H9 (cell line): Measurements from ENCODE around the gene MEN1. TPM values are rescaled to one million over a fixed set of nuclear protein-coding genes. Genes with fewer than 3 reads are reported as not detected.

Experiments
- DNase-seq: peaks from one replicate; pipeline ENCODE4 v3.0.0-alpha.2; 2017
- H2AFZ ChIP-seq: one replicate; pipeline ENCODE4 v1.6.1; 2013; ENCODE audit warnings: mild to moderate bottlenecking, low read length, control low read depth, moderate library complexity
- H2AK5ac ChIP-seq: 2 replicates; pipeline ENCODE4 v1.6.1; 2013; ENCODE audit warnings: low read length, control low read depth, mixed read lengths; ENCODE audit not compliant: insufficient read length
- H2BK120ac ChIP-seq: one replicate; pipeline ENCODE4 v1.6.1; 2013; ENCODE audit warnings: low read depth, mild to moderate bottlenecking, low read length, control low read depth, inconsistent platforms; ENCODE audit not compliant: poor library complexity, severe bottlenecking
- H2BK12ac ChIP-seq: 2 replicates; pipeline ENCODE4 v1.6.1; 2013; ENCODE audit warnings: low read length, control low read depth, mixed read lengths, low read depth; ENCODE audit not compliant: insufficient read length
- H2BK15ac ChIP-seq: 2 replicates; pipeline ENCODE4 v1.6.1; 2013; ENCODE audit warnings: low read depth, low read length, control low read depth
- H2BK20ac ChIP-seq: one replicate; pipeline ENCODE4 v1.6.1; 2013; ENCODE audit warnings: low read depth, mild to moderate bottlenecking, low read length, control low read depth, inconsistent platforms; ENCODE audit not compliant: poor library complexity, severe bottlenecking
- H2BK5ac ChIP-seq: 2 replicates; pipeline ENCODE4 v1.6.1; 2013; ENCODE audit warnings: low read length, control low read depth, mixed read lengths; ENCODE audit not compliant: insufficient read length
- H3K14ac ChIP-seq: 2 replicates; pipeline ENCODE4 v1.6.1; 2013; ENCODE audit warnings: low read length, control low read depth; ENCODE audit not compliant: insufficient read depth
- H3K18ac ChIP-seq: 2 replicates; pipeline ENCODE4 v1.6.1; 2013; ENCODE audit warnings: low read depth, mild to moderate bottlenecking, mixed read lengths, low read length, control low read depth; ENCODE audit not compliant: insufficient read length
- H3K23ac ChIP-seq: 2 replicates; pipeline ENCODE4 v1.6.1; 2013; ENCODE audit warnings: low read length, control low read depth, mixed read lengths, low read depth; ENCODE audit not compliant: insufficient read length
- H3K23me2 ChIP-seq: 2 replicates; pipeline ENCODE4 v1.6.1; 2013; ENCODE audit warnings: low read depth, mild to moderate bottlenecking, mixed read lengths, low read length, control low read depth; ENCODE audit not compliant: insufficient read length, poor library complexity, severe bottlenecking
- H3K27ac ChIP-seq: 2 replicates; pipeline ENCODE4 v1.5.1; 2013; ENCODE audit warnings: low read length, control low read depth, mixed read lengths, low read depth; ENCODE audit not compliant: insufficient read length
- H3K27me3 ChIP-seq: 2 replicates; pipeline ENCODE4 v1.6.1; 2013; ENCODE audit warnings: low read length, control low read depth, inconsistent platforms; ENCODE audit not compliant: insufficient read depth
- H3K4ac ChIP-seq: 2 replicates; pipeline ENCODE4 v1.6.1; 2013; ENCODE audit warnings: low read depth, mild to moderate bottlenecking, control low read depth, inconsistent platforms, low read length, moderate library complexity
- H3K4me1 ChIP-seq: 2 replicates; pipeline ENCODE4 v1.6.1; 2013; ENCODE audit warnings: low read length, control low read depth, inconsistent platforms; ENCODE audit not compliant: insufficient read depth
- H3K4me2 ChIP-seq: 2 replicates; pipeline ENCODE4 v1.6.1; 2013; ENCODE audit warnings: low read length, control low read depth, mixed read lengths; ENCODE audit not compliant: insufficient read length, insufficient read depth
- H3K56ac ChIP-seq: 2 replicates; pipeline ENCODE4 v1.6.1; 2013; ENCODE audit warnings: low read depth, mild to moderate bottlenecking, mixed read lengths, low read length, control low read depth; ENCODE audit not compliant: insufficient read length
- H3K79me1 ChIP-seq: 2 replicates; pipeline ENCODE4 v1.6.1; 2013; ENCODE audit warnings: low read depth, mild to moderate bottlenecking, moderate library complexity, low read length, control low read depth, inconsistent platforms; ENCODE audit not compliant: insufficient read depth, poor library complexity, severe bottlenecking
- H3K79me2 ChIP-seq: 2 replicates; pipeline ENCODE4 v1.6.1; 2013; ENCODE audit warnings: low read length, control low read depth, inconsistent platforms; ENCODE audit not compliant: insufficient read depth
- H3K9ac ChIP-seq: 2 replicates; pipeline ENCODE4 v1.6.1; 2013; ENCODE audit warnings: low read length, control low read depth, mixed read lengths; ENCODE audit not compliant: insufficient read length; ENCODE audit errors: extremely low read depth
- H3K9me3 ChIP-seq: one replicate; pipeline ENCODE4 v1.6.1; 2013; ENCODE audit warnings: low read depth, low read length, inconsistent platforms; ENCODE audit not compliant: control insufficient read depth
- H3T11ph ChIP-seq: one replicate; pipeline ENCODE4 v1.6.1; 2013; ENCODE audit warnings: mild to moderate bottlenecking, low read length, control low read depth, inconsistent platforms
- H4K20me1 ChIP-seq: one replicate; pipeline ENCODE4 v1.6.1; 2013; ENCODE audit not compliant: control insufficient read depth, insufficient read length, insufficient read depth
- H4K5ac ChIP-seq: 2 replicates; pipeline ENCODE4 v1.6.1; 2013; ENCODE audit warnings: low read depth, mild to moderate bottlenecking, mixed read lengths, low read length, control low read depth; ENCODE audit not compliant: insufficient read length
- H4K8ac ChIP-seq: replicated peaks from 2 replicates; pipeline ENCODE4 v1.6.1; 2013; ENCODE audit warnings: low read length, control low read depth, mixed read lengths, low read depth; ENCODE audit not compliant: insufficient read length
- H4K91ac ChIP-seq: 2 replicates; pipeline ENCODE4 v1.6.1; 2013; ENCODE audit warnings: low read depth, mild to moderate bottlenecking, moderate library complexity, mixed read lengths, low read length, control low read depth; ENCODE audit not compliant: insufficient read length
- H3K27ac Mint-ChIP-seq, 3 experiments: 2 replicates in 2 of 3; 3 replicates in 1 of 3; pipeline ENCODE4 v1.8.0; 2020 to 2021; ENCODE audit warnings: mixed read lengths in 3 of 3, mild to moderate bottlenecking in 1 of 3, moderate library complexity in 1 of 3
- H3K27me3 Mint-ChIP-seq: 2 replicates; pipeline ENCODE4 v1.8.0; 2021; ENCODE audit warnings: low read depth, mild to moderate bottlenecking, moderate library complexity, mixed read lengths
- H3K36me3 Mint-ChIP-seq, 3 experiments: 2 replicates in 2 of 3; 3 replicates in 1 of 3; pipeline ENCODE4 v1.8.0; 2020 to 2021; ENCODE audit warnings: low read depth in 3 of 3, mixed read lengths in 3 of 3; ENCODE audit not compliant: insufficient read depth in 1 of 3
- H3K4me1 Mint-ChIP-seq, 2 experiments: 2 replicates each; pipeline ENCODE4 v1.8.0; 2020; ENCODE audit warnings: mixed read lengths in 2 of 2
- H3K4me3 Mint-ChIP-seq, 2 experiments: 2 replicates in 1 of 2; 3 replicates in 1 of 2; pipeline ENCODE4 v1.8.0; 2020 to 2021; ENCODE audit warnings: mild to moderate bottlenecking in 2 of 2, mixed read lengths in 2 of 2, moderate library complexity in 1 of 2
- H3K9me3 Mint-ChIP-seq, 2 experiments: 2 replicates in 1 of 2; 3 replicates in 1 of 2; pipeline ENCODE4 v1.8.0; 2020; ENCODE audit warnings: mild to moderate bottlenecking in 2 of 2, mixed read lengths in 2 of 2, moderate library complexity in 1 of 2
- CTCF ChIP-seq: fragments of 200-600 bp; sonication (generic); conservative IDR thresholded peaks from 3 replicates; pipeline ENCODE4 v1.8.0; 2021; ENCODE audit warnings: antibody characterized with exemption, mild to moderate bottlenecking
- WGBS: extraction: QIAGEN DNeasy Blood & Tissue Kit; methylation state at CpG from one replicate; pipeline ENCODE4 v1.1.7; 2013; ENCODE audit warnings: missing lambda C conversion rate, low lambda C conversion rate, mixed read lengths; ENCODE audit not compliant: insufficient read length; ENCODE audit errors: extremely low coverage; 5-methylcytosine and 5-hydroxymethylcytosine counted together
- total RNA-seq: library from RNA; stranded (reverse); gene quantifications from 2 replicates; pipeline ENCODE4 v1.2.1, GENCODE V29; 2021

MEN1 gene
- total RNA-seq, 1 experiment from 2014 or later, result 49.9 TPM

GRCh38 chr11:64791781-64792291 lies 18.5 kb downstream of the MEN1 start:
- H3K27ac Mint-ChIP-seq, result no peak overlapping the region

More at GRCh38 chr11:64791781-64792291, 18.5 kb downstream of the MEN1 start:
- H4K5ac ChIP-seq, result no peak overlapping the region
- no peak overlapping the region for H3K23ac ChIP-seq
- H3K27me3 Mint-ChIP-seq, result no peaks in the 10 kb centered on the region
- H3K56ac ChIP-seq, result no peak overlapping the region
- no peak overlapping the region for H2BK120ac ChIP-seq
- H3K4me2 ChIP-seq, result no peak overlapping the region
- no peaks in the 10 kb centered on the region for H4K20me1 ChIP-seq
- no peaks in the 10 kb centered on the region for H3K79me1 ChIP-seq
- H2AK5ac ChIP-seq, result no peak overlapping the region
- no peak overlapping the region for H3K14ac ChIP-seq
- no peak overlapping the region for H2BK15ac ChIP-seq
- H3K4me1 ChIP-seq, result no peaks in the 10 kb centered on the region
- WGBS, result no CpG with 5 or more reads among the region's 14 CpGs
- no peak overlapping the region for H3K4ac ChIP-seq
- H3K9me3 Mint-ChIP-seq, result no peaks in the 10 kb centered on the region
- no peak overlapping the region for H4K8ac ChIP-seq
- H3K23me2 ChIP-seq, result no peaks in the 10 kb centered on the region
- 0 out of 4 replicates have a peak, but pooled peaks cover 0 to 2% of the 10 kb centered on the region in 2 experiments for H3K4me1 Mint-ChIP-seq
- no peak overlapping the region for H2AFZ ChIP-seq
- no peaks in the 10 kb centered on the region for H3K27me3 ChIP-seq
- H3K27ac ChIP-seq, result no peak overlapping the region
- H2BK5ac ChIP-seq, result no peak overlapping the region
- H2BK12ac ChIP-seq, result no peak overlapping the region
- H3K79me2 ChIP-seq, result no peaks in the 10 kb centered on the region
- H2BK20ac ChIP-seq, result no peak overlapping the region
- peaks cover 0 to 15% (median 6%) of the 10 kb centered on the region in 3 experiments; a peak in 2 of 7 replicates for H3K36me3 Mint-ChIP-seq
- no peaks in the 10 kb centered on the region for H3K9me3 ChIP-seq
- TF ChIP-seq CTCF, result no peak
- H3T11ph ChIP-seq, result no peak overlapping the region
- no peak overlapping the region for H4K91ac ChIP-seq
- DNase-seq, result no peak
- no peak overlapping the region for H3K4me3 Mint-ChIP-seq
- no peak overlapping the region for H3K9ac ChIP-seq
- no peak overlapping the region for H3K18ac ChIP-seq
